Neutrophil (primary cell): ENCODE data around the gene MRPS12.

ENCODE experiments used
- H3K27ac ChIP-seq: fragments of 200-600 bp; sonication (generic); 2 replicates; pipeline ENCODE4 v1.5.1; 2016; ENCODE audit warnings: mild to moderate bottlenecking, moderate library complexity
- H3K27me3 ChIP-seq: fragments of 200-600 bp; sonication (generic); 2 replicates; pipeline ENCODE4 v1.6.0; 2016; ENCODE audit warnings: mild to moderate bottlenecking
- H3K36me3 ChIP-seq: fragments of 200-600 bp; sonication (generic); 2 replicates; pipeline ENCODE4 v1.5.1; 2017
- H3K4me1 ChIP-seq, 2 experiments: fragments of 200-600 bp in 1 of 2; sonication (generic) in 1 of 2; 1 replicate in 1 of 2; 2 replicates in 1 of 2; pipeline versions ENCODE4 v1.5.1 to v1.6.1; 2013 to 2016; ENCODE audit warnings: low read depth in 1 of 2, low read length in 1 of 2, mild to moderate bottlenecking in 1 of 2, moderate library complexity in 1 of 2; ENCODE audit not compliant: control insufficient read depth in 1 of 2, insufficient read depth in 1 of 2
- H3K4me3 ChIP-seq, 2 experiments: fragments of 200-600 bp in 1 of 2; sonication (generic) in 1 of 2; 1 replicate in 1 of 2; 2 replicates in 1 of 2; pipeline ENCODE4 v1.5.1; 2013 to 2016; ENCODE audit warnings: low read depth in 1 of 2, low read length in 1 of 2, mild to moderate bottlenecking in 1 of 2, moderate library complexity in 1 of 2
- H3K9me3 ChIP-seq: fragments of 200-600 bp; sonication (generic); 2 replicates; pipeline ENCODE4 v1.5.1; 2016
- CTCF ChIP-seq: fragments of 200-600 bp; sonication (generic); IDR thresholded peaks from 2 replicates; pipeline ENCODE4 v1.5.1; 2016; ENCODE audit warnings: antibody characterized with exemption

Gene MRPS12

DNA sequence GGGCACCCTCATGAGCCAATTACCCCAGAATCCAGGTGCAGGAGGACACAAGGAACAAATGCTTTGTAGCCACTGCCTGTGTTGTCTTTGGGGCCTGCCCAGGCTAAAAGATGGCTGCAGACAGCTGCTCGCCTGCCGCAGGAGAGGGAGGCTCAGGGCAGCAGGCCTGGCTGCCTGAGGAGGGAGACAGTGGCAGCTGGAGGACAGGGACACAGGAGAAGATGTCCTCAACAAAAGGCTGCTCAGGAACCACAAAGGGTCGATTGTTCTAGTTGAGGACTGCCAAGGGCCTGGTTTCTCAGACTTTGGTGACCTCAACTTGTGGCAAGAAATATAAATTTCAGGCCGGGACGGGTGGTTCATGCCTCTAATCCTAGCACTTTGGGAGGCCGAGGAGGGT, 39.0 kb upstream of the MRPS12 start:
- Histone ChIP-seq H3K27me3 (no peaks in the 10 kb centered on the region), H3K36me3 (peaks cover 62% of the 10 kb centered on the region), H3K4me1 (no peaks in the 10 kb centered on the region), H3K4me3 (no peak overlapping the region), H3K27ac (no peak overlapping the region), H3K9me3 (no peaks in the 10 kb centered on the region)
- TF ChIP-seq CTCF = no peak

- TF ChIP-seq CTCF = no peak
- peaks cover 58% of the 10 kb centered on the region for H3K36me3 ChIP-seq
- no peaks in the 10 kb centered on the region for H3K4me1 ChIP-seq
- no peaks in the 10 kb centered on the region for H3K9me3 ChIP-seq
- H3K27me3 ChIP-seq = no peaks in the 10 kb centered on the region
- H3K27ac ChIP-seq = no peak overlapping the region
- H3K4me3 ChIP-seq = no peak overlapping the region
These were observed 37.9 kb upstream of the MRPS12 start for GRCh38 chr19:38892841-38893240.

- Histone ChIP-seq H3K9me3 (no peaks in the 10 kb centered on the region), H3K4me1 (peaks cover 0 to 5% of the 10 kb centered on the region in 2 experiments), H3K27ac (no peak overlapping the region), H3K4me3 (no peak overlapping the region), H3K27me3 (no peaks in the 10 kb centered on the region), H3K36me3 (peaks cover 53% of the 10 kb centered on the region)
- TF ChIP-seq CTCF = no peak
These were observed 37.4 kb upstream of the MRPS12 start for GRCh38 chr19:38893341-38893771.

GRCh38 chr19:38894968-38895367, 35.8 kb upstream of the MRPS12 start:
- H3K9me3 ChIP-seq = no peaks in the 10 kb centered on the region
- H3K27ac ChIP-seq = no peak overlapping the region
- H3K4me3 ChIP-seq = no peak overlapping the region
- H3K4me1 ChIP-seq = peaks cover 10 to 13% of the 10 kb centered on the region in 2 experiments
- no peak for TF ChIP-seq CTCF
- H3K36me3 ChIP-seq = peaks cover 37% of the 10 kb centered on the region
- no peaks in the 10 kb centered on the region for H3K27me3 ChIP-seq

DNA sequence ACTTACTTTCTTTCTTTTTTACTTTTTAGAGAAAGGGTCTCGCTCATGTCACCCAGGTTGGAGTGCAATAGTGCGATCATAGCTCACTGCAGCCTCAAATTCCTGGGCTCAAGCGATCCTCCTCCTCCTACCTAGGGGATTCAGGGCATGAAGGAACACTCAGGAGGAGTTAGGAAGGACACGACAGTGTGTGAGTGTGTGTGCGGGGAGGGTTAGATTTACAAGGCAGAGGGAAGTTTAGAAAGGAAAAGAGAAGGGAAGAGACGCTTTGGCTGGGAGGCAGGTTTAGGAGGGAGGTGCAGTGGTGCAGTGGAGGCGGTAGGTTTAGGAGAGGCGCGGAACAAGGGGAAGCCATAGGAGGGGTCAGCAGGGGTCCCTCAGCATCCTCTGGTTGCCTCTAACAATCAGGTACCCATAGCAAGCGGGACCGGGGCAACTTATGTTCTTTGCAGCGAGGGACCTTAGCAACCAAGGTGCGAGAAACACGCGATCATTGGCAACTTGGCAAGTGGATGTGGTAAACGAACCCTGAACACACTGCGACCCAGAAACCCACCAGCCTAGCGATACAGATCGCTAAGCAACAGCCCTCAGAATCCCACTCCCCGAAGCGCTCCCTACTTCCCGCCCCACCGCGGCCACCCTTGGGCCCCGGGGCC, 31.8 kb upstream of the MRPS12 start:
- Histone ChIP-seq H3K27ac (peak overlapping the region; percentile 94), H3K4me1 (peaks cover 20 to 26% of the 10 kb centered on the region in 2 experiments), H3K27me3 (no peaks in the 10 kb centered on the region), H3K4me3 (peak overlapping the region; percentile 73 to 82), H3K36me3 (peaks cover 5% of the 10 kb centered on the region), H3K9me3 (no peaks in the 10 kb centered on the region)
- no peak for TF ChIP-seq CTCF
